GM23338 (cell line): ENCODE results near the gene BTNL2. TPM values are rescaled to one million over a fixed set of nuclear protein-coding genes. Genes with fewer than 3 reads are reported as not detected.

Experiments
- ATAC-seq: fragments of 200-7000 bp; cut with Tn5 transposase; 3 replicates; pipeline ENCODE4 v1.9.1; 2020
- DNase-seq: peaks from one replicate; pipeline ENCODE4 v3.0.0-alpha.2; 2015; ENCODE audit warnings: low spot score
- H2AFZ ChIP-seq: fragments of 200-600 bp; sonication (generic); 2 replicates; pipeline ENCODE4 v1.8.0; 2016; ENCODE audit warnings: antibody characterized with exemption, mild to moderate bottlenecking, moderate library complexity
- H3F3A ChIP-seq: fragments of 200-600 bp; sonication (generic); replicated peaks from 2 replicates; pipeline ENCODE4 v1.8.0; 2017; ENCODE audit warnings: antibody characterized with exemption, mixed run types, low read depth
- H3K27ac ChIP-seq: fragments of 200-600 bp; sonication (generic); 2 replicates; pipeline ENCODE4 v1.6.1; 2016; ENCODE audit warnings: low read depth
- H3K27me3 ChIP-seq: fragments of 200-600 bp; sonication (generic); 2 replicates; pipeline ENCODE4 v1.8.0; 2016; ENCODE audit warnings: mild to moderate bottlenecking, mixed run types, moderate library complexity; ENCODE audit not compliant: insufficient read depth
- H3K36me3 ChIP-seq: fragments of 200-600 bp; sonication (generic); 2 replicates; pipeline ENCODE4 v1.8.0; 2016; ENCODE audit warnings: mild to moderate bottlenecking; ENCODE audit not compliant: insufficient read depth
- H3K4me1 ChIP-seq: fragments of 200-600 bp; sonication (generic); 2 replicates; pipeline ENCODE4 v1.8.0; 2016; ENCODE audit warnings: mild to moderate bottlenecking, moderate library complexity; ENCODE audit not compliant: insufficient read depth
- H3K4me2 ChIP-seq: fragments of 200-600 bp; sonication (generic); 2 replicates; pipeline ENCODE4 v1.7.1; 2017; ENCODE audit warnings: mixed run types
- H3K4me3 ChIP-seq: fragments of 200-600 bp; sonication (generic); 2 replicates; pipeline ENCODE4 v1.6.1; 2016; ENCODE audit warnings: mixed run types
- H3K79me2 ChIP-seq: fragments of 200-600 bp; sonication (generic); replicated peaks from 2 replicates; pipeline ENCODE4 v1.8.0; 2017; ENCODE audit warnings: mild to moderate bottlenecking; ENCODE audit not compliant: insufficient read depth
- H3K9me2 ChIP-seq: fragments of 200-600 bp; sonication (generic); 2 replicates; pipeline ENCODE4 v1.8.0; 2017; ENCODE audit not compliant: insufficient read depth
- H4K20me1 ChIP-seq: fragments of 200-600 bp; sonication (generic); replicated peaks from 2 replicates; pipeline ENCODE4 v1.8.0; 2017; ENCODE audit warnings: mild to moderate bottlenecking; ENCODE audit not compliant: insufficient read depth
- H3K27ac Mint-ChIP-seq: 2 replicates; pipeline ENCODE4 v1.8.0; 2020; ENCODE audit warnings: inconsistent platforms, mild to moderate bottlenecking, moderate library complexity, mixed read lengths
- H3K27me3 Mint-ChIP-seq: 3 replicates; pipeline ENCODE4 v1.8.0; 2022; ENCODE audit warnings: low read depth, mild to moderate bottlenecking, moderate library complexity, mixed read lengths, inconsistent platforms; ENCODE audit not compliant: insufficient read depth, poor library complexity
- H3K36me3 Mint-ChIP-seq: 3 replicates; pipeline ENCODE4 v1.8.0; 2021; ENCODE audit warnings: low read depth, mild to moderate bottlenecking, inconsistent platforms, moderate library complexity, mixed read lengths
- H3K4me1 Mint-ChIP-seq: 3 replicates; pipeline ENCODE4 v1.8.0; 2020; ENCODE audit warnings: mild to moderate bottlenecking, inconsistent platforms, mixed read lengths
- H3K4me3 Mint-ChIP-seq: 3 replicates; pipeline ENCODE4 v1.8.0; 2021; ENCODE audit warnings: moderate library complexity, mild to moderate bottlenecking, inconsistent platforms, mixed read lengths
- H3K9me3 Mint-ChIP-seq: 3 replicates; pipeline ENCODE4 v1.8.0; 2020; ENCODE audit warnings: moderate library complexity, mild to moderate bottlenecking, inconsistent platforms, mixed read lengths
- CREB1 ChIP-seq: fragments of 250-450 bp; sonication (Bioruptor Pico); IDR thresholded peaks from 2 replicates; pipeline ENCODE4 v1.5.0; 2020; ENCODE audit warnings: low read depth, mild to moderate bottlenecking, moderate library complexity
- EZH2 ChIP-seq: fragments of 200-600 bp; sonication (generic); IDR thresholded peaks from one replicate; pipeline ENCODE4 v1.8.0; 2017; ENCODE audit warnings: antibody characterized with exemption, mild to moderate bottlenecking, low read depth; ENCODE audit not compliant: unreplicated experiment
- EZH2phosphoT487 ChIP-seq: fragments of 200-600 bp; sonication (generic); IDR thresholded peaks from one replicate; pipeline ENCODE4 v1.8.1; 2018; ENCODE audit warnings: antibody characterized with exemption; ENCODE audit not compliant: unreplicated experiment
- NANOG ChIP-seq: IDR thresholded peaks from 2 replicates; pipeline ENCODE4 v1.6.1; 2016; ENCODE audit warnings: antibody characterized with exemption, borderline replicate concordance
- POLR2AphosphoS5 ChIP-seq: IDR thresholded peaks from 2 replicates; pipeline ENCODE4 v1.6.1; 2016; ENCODE audit warnings: antibody characterized with exemption, low read depth
- STAT1 ChIP-seq: IDR thresholded peaks from one replicate; pipeline ENCODE4 v1.6.1; 2016; ENCODE audit warnings: antibody characterized with exemption; ENCODE audit not compliant: unreplicated experiment
- ZNF114 ChIP-seq: fragments of 250-450 bp; sonication (Bioruptor Pico); IDR thresholded peaks from 2 replicates; pipeline ENCODE4 v1.5.0; 2020; ENCODE audit warnings: mild to moderate bottlenecking, moderate library complexity
- ZNF331 ChIP-seq: fragments of 250-450 bp; sonication (Bioruptor Pico); IDR thresholded peaks from 2 replicates; pipeline ENCODE4 v1.5.0; 2020; ENCODE audit warnings: low read depth, mild to moderate bottlenecking, moderate library complexity
- polyA plus RNA-seq: library from polyadenylated mRNA; unstranded; fragments of >200 nt; fragmentation: Nextera tagmentation; extraction: Ambion mirVana; gene quantifications from 2 replicates; pipeline ENCODE4 v1.2.1, GENCODE V29; 2016
- total RNA-seq: library from RNA; depleted of rRNA; stranded (reverse); fragments of >200 nt; shearing (Covaris generic); gene quantifications from 2 replicates; pipeline ENCODE4 v1.2.3, GENCODE V29; 2014
- TF ChIP-seq, protein P1 (sequence below): fragments of 250-450 bp; sonication (Bioruptor Pico); IDR thresholded peaks from 2 replicates; pipeline ENCODE4 v1.5.0; 2020; ENCODE audit warnings: mild to moderate bottlenecking, moderate library complexity
- TF ChIP-seq, protein P2 (sequence below), 2 experiments: fragments of 200-600 bp in 1 of 2; sonication (generic) in 1 of 2; conservative IDR thresholded peaks; 2 replicates each; pipeline versions ENCODE4 v1.5.1 to v1.6.1; 2016 to 2017; ENCODE audit warnings: antibody characterized with exemption in 2 of 2, low read depth in 2 of 2, mild to moderate bottlenecking in 2 of 2, moderate library complexity in 1 of 2
- TF ChIP-seq, protein P3 (sequence below): IDR thresholded peaks from 2 replicates; pipeline ENCODE4 v1.6.1; 2016; ENCODE audit warnings: antibody characterized with exemption

Gene BTNL2
- total and polyA plus RNA-seq, 2 experiments from 2014 or later: not detected

DNA sequence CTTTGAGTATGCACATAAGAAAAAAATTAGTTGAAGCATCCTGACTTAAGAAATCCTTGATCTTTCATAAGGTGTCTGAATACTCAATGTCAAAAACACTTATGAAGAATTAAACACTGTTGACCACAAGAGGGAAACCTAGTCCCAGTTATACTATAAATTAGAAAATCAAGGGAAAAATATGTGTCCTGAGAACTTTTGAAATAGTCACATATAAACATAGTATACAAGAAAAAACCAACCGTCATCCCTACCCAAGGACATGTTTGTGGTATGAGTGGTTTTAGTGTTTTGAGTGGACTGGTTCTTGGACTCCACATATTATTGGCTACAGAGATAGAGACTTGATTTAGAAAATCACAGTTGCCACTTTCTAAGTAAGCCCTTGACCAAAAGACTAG is 25.1 kb upstream of the BTNL2 start (continued):
- TF ChIP-seq, protein P1, sequence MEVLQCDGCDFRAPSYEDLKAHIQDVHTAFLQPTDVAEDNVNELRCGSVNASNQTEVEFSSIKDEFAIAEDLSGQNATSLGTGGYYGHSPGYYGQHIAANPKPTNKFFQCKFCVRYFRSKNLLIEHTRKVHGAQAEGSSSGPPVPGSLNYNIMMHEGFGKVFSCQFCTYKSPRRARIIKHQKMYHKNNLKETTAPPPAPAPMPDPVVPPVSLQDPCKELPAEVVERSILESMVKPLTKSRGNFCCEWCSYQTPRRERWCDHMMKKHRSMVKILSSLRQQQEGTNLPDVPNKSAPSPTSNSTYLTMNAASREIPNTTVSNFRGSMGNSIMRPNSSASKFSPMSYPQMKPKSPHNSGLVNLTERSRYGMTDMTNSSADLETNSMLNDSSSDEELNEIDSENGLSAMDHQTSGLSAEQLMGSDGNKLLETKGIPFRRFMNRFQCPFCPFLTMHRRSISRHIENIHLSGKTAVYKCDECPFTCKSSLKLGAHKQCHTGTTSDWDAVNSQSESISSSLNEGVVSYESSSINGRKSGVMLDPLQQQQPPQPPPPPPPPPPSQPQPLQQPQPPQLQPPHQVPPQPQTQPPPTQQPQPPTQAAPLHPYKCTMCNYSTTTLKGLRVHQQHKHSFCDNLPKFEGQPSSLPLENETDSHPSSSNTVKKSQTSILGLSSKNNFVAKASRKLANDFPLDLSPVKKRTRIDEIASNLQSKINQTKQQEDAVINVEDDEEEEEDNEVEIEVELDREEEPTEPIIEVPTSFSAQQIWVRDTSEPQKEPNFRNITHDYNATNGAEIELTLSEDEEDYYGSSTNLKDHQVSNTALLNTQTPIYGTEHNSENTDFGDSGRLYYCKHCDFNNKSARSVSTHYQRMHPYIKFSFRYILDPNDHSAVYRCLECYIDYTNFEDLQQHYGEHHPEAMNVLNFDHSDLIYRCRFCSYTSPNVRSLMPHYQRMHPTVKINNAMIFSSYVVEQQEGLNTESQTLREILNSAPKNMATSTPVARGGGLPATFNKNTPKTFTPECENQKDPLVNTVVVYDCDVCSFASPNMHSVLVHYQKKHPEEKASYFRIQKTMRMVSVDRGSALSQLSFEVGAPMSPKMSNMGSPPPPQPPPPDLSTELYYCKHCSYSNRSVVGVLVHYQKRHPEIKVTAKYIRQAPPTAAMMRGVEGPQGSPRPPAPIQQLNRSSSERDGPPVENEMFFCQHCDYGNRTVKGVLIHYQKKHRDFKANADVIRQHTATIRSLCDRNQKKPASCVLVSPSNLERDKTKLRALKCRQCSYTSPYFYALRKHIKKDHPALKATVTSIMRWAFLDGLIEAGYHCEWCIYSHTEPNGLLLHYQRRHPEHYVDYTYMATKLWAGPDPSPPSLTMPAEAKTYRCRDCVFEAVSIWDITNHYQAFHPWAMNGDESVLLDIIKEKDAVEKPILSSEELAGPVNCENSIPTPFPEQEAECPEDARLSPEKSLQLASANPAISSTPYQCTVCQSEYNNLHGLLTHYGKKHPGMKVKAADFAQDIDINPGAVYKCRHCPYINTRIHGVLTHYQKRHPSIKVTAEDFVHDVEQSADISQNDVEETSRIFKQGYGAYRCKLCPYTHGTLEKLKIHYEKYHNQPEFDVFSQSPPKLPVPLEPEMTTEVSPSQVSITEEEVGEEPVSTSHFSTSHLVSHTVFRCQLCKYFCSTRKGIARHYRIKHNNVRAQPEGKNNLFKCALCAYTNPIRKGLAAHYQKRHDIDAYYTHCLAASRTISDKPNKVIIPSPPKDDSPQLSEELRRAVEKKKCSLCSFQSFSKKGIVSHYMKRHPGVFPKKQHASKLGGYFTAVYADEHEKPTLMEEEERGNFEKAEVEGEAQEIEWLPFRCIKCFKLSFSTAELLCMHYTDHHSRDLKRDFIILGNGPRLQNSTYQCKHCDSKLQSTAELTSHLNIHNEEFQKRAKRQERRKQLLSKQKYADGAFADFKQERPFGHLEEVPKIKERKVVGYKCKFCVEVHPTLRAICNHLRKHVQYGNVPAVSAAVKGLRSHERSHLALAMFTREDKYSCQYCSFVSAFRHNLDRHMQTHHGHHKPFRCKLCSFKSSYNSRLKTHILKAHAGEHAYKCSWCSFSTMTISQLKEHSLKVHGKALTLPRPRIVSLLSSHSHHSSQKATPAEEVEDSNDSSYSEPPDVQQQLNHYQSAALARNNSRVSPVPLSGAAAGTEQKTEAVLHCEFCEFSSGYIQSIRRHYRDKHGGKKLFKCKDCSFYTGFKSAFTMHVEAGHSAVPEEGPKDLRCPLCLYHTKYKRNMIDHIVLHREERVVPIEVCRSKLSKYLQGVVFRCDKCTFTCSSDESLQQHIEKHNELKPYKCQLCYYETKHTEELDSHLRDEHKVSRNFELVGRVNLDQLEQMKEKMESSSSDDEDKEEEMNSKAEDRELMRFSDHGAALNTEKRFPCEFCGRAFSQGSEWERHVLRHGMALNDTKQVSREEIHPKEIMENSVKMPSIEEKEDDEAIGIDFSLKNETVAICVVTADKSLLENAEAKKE: no peak

DNA sequence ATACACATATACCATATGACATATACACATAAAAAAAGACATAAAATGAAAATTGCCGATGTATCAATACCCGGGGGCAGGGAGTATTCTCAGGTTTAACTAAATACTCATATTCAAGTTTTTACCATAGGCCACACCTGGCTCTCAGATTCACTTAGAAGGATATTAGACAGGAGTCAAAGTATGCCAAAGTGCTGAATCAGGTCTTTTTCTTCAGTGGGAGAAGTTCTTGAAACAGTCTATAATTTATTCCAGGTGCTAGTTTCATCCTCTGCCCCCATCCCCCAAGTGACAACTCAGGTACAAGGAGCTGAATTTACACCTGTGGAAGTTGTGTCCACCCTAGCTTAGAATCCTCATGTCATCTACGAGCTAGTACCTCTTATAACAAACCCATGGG is 24.2 kb upstream of the BTNL2 start:
- H3F3A ChIP-seq: no peaks in the 10 kb centered on the region
- no peak overlapping the region for H3K4me3 ChIP-seq
- no peaks in the 10 kb centered on the region for H3K79me2 ChIP-seq
- no peak overlapping the region for H3K27ac Mint-ChIP-seq
- H3K9me2 ChIP-seq: no peaks in the 10 kb centered on the region
- H3K4me1 Mint-ChIP-seq: no peaks in the 10 kb centered on the region
- no peaks in the 10 kb centered on the region for H3K4me1 ChIP-seq
- H2AFZ ChIP-seq: no peak overlapping the region
- H3K4me2 ChIP-seq: no peak overlapping the region
- no peaks in the 10 kb centered on the region for H3K36me3 Mint-ChIP-seq
- no peak for DNase-seq
- H3K27me3 ChIP-seq: no peaks in the 10 kb centered on the region
- H3K4me3 Mint-ChIP-seq: no peak overlapping the region
- H3K27ac ChIP-seq: no peak overlapping the region
- no peaks in the 10 kb centered on the region for H3K36me3 ChIP-seq
- H3K9me3 Mint-ChIP-seq: no peaks in the 10 kb centered on the region
- no peaks in the 10 kb centered on the region for H3K27me3 Mint-ChIP-seq
- H4K20me1 ChIP-seq: no peaks in the 10 kb centered on the region
- no peak for ATAC-seq
- no peak for TF ChIP-seq STAT1
- TF ChIP-seq CREB1 (CRISPR knock-in tag): no peak
- no peak for TF ChIP-seq EZH2phosphoT487
- TF ChIP-seq NANOG: no peak
- TF ChIP-seq, protein P2, sequence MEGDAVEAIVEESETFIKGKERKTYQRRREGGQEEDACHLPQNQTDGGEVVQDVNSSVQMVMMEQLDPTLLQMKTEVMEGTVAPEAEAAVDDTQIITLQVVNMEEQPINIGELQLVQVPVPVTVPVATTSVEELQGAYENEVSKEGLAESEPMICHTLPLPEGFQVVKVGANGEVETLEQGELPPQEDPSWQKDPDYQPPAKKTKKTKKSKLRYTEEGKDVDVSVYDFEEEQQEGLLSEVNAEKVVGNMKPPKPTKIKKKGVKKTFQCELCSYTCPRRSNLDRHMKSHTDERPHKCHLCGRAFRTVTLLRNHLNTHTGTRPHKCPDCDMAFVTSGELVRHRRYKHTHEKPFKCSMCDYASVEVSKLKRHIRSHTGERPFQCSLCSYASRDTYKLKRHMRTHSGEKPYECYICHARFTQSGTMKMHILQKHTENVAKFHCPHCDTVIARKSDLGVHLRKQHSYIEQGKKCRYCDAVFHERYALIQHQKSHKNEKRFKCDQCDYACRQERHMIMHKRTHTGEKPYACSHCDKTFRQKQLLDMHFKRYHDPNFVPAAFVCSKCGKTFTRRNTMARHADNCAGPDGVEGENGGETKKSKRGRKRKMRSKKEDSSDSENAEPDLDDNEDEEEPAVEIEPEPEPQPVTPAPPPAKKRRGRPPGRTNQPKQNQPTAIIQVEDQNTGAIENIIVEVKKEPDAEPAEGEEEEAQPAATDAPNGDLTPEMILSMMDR (conservative IDR thresholded peaks at IDR 0.05; ENCODE audit: low read depth in 2 of 2): no peak
- TF ChIP-seq ZNF331 (CRISPR knock-in tag): no peak
- no peak for TF ChIP-seq EZH2
- no peak for TF ChIP-seq POLR2AphosphoS5
- TF ChIP-seq, protein P3, sequence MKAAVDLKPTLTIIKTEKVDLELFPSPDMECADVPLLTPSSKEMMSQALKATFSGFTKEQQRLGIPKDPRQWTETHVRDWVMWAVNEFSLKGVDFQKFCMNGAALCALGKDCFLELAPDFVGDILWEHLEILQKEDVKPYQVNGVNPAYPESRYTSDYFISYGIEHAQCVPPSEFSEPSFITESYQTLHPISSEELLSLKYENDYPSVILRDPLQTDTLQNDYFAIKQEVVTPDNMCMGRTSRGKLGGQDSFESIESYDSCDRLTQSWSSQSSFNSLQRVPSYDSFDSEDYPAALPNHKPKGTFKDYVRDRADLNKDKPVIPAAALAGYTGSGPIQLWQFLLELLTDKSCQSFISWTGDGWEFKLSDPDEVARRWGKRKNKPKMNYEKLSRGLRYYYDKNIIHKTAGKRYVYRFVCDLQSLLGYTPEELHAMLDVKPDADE: no peak
- TF ChIP-seq ZNF114 (CRISPR knock-in tag): no peak
